Body of pancreas (tissue), 4 donors: ENCODE data around the gene SOHLH2. TPM values are rescaled to one million over a fixed set of nuclear protein-coding genes. Genes with fewer than 3 reads are reported as not detected.

Experiments used
- ATAC-seq: fragments of 150-250 bp; one replicate; pipeline ENCODE4 v1.9.1; 2016
- DNase-seq, 4 donors: peaks; one replicate each; pipeline ENCODE4 v3.0.0-alpha.2; 2019
- H3K27ac ChIP-seq, 4 donors: fragments of 200-600 bp; sonication (generic); 1 replicate in 3 of 4; 2 replicates in 1 of 4; pipeline versions ENCODE4 v1.5.1 to v1.6.1; 2016 to 2019; ENCODE audit warnings: mild to moderate bottlenecking in 1 of 4, mixed read lengths in 1 of 4, moderate library complexity in 1 of 4
- H3K27me3 ChIP-seq, 2 donors: fragments of 200-600 bp; sonication (generic); one replicate each; pipeline ENCODE4 v1.6.0; 2016; ENCODE audit warnings: mild to moderate bottlenecking in 1 of 2
- H3K36me3 ChIP-seq, 2 donors: fragments of 200-600 bp; sonication (generic); replicated peaks in 1 of 2; 2 replicates each; pipeline ENCODE4 v1.5.1; 2016; ENCODE audit warnings: low read depth in 2 of 2; ENCODE audit not compliant: insufficient read depth in 1 of 2
- H3K4me1 ChIP-seq: fragments of 200-600 bp; sonication (generic); one replicate; pipeline ENCODE4 v1.6.0; 2016
- H3K4me3 ChIP-seq, 2 donors: fragments of 200-600 bp; sonication (generic); 1 replicate in 1 of 2; 2 replicates in 1 of 2; pipeline ENCODE4 v1.5.1; 2016 to 2019
- H3K9me3 ChIP-seq, 3 donors: fragments of 200-600 bp; sonication (generic); 1 replicate in 2 of 3; 2 replicates in 1 of 3; pipeline ENCODE4 v1.5.1; 2016
- CTCF ChIP-seq, 7 experiments: fragments of 450-650 bp in 4 of 7; fragments of 200-600 bp in 3 of 7; sonication (generic) in 3 of 7; IDR thresholded peaks; one replicate each; pipeline ENCODE4 v1.5.1; 2016 to 2019; ENCODE audit warnings: antibody characterized with exemption in 7 of 7
- POLR2A ChIP-seq, 3 donors: fragments of 450-650 bp; IDR thresholded peaks; one replicate each; pipeline ENCODE4 v1.6.1; 2016; ENCODE audit warnings: antibody characterized with exemption in 3 of 3, mild to moderate bottlenecking in 2 of 3
- WGBS, 2 donors: methylation state at CpG; one replicate each; pipeline ENCODE4 v1.1.5; 2017; 5-methylcytosine and 5-hydroxymethylcytosine counted together
- intact Hi-C: fragments of 100-400 bp; cut with DNase I; formaldehyde crosslinking; loops from one replicate; pipeline ENCODE4 v1.15.1; 2023
- total RNA-seq, 2 donors: library from RNA; depleted of rRNA; stranded (reverse); fragments of >200 nt; gene quantifications; one replicate each; pipeline ENCODE4 v1.1.0, GENCODE V29; 2016

SOHLH2 gene
- total RNA-seq, 2 donors from 2014 or later, result not detected

- H3K27me3 ChIP-seq, result no peaks in the 10 kb centered on the region
- H3K4me1 ChIP-seq, result no peaks in the 10 kb centered on the region
- no peak for DNase-seq
- TF ChIP-seq CTCF (IDR thresholded peaks at IDR 0.05), result no peak
- TF ChIP-seq POLR2A (IDR thresholded peaks at IDR 0.05), result no peak
- H3K4me3 ChIP-seq, result no peak overlapping the region
- H3K27ac ChIP-seq, result no peak overlapping the region
- H3K9me3 ChIP-seq, result no peaks in the 10 kb centered on the region
- no peaks in the 10 kb centered on the region for H3K36me3 ChIP-seq
- intact Hi-C loops, result no loop called here
- WGBS, 2 donors, result 81 to 88% methylated on average over 1 of the region's 1 CpG
- no peak for ATAC-seq
These were observed 21.1 kb downstream of the SOHLH2 start for GRCh38 chr13:36193151-36193855.

DNA sequence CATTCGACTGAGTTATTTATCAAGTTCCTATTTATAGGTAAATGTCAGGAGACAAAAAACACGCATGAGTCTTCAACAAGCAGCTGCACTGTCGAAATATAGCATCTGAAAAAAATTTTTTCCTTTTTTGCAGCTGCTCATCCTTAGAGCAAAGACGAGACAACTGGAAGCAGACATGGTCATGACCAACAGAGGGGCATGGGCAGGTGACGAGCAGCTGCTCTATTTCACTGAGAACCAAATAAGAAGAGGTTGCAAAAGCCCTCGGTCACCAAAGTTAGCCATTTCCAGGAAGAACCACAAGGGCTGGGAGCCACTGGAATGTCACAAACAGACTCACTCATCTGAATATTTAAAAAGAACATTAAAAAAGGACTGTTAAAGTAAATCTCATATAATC is 22.2 kb downstream of the SOHLH2 start:
- ATAC-seq, result no peak
- H3K4me1 ChIP-seq, result no peaks in the 10 kb centered on the region
- no peaks in the 10 kb centered on the region for H3K9me3 ChIP-seq
- intact Hi-C loops, result no loop called here
- H3K27ac ChIP-seq, result no peak overlapping the region
- no peak for DNase-seq
- TF ChIP-seq POLR2A (IDR thresholded peaks at IDR 0.05), result no peak
- H3K27me3 ChIP-seq, result no peaks in the 10 kb centered on the region
- no peaks in the 10 kb centered on the region for H3K36me3 ChIP-seq
- no peak overlapping the region for H3K4me3 ChIP-seq
- 60 to 62% methylated on average over 6 of the region's 6 CpGs for WGBS, 2 donors

- TF ChIP-seq POLR2A (IDR thresholded peaks at IDR 0.05), result no peak
- TF ChIP-seq CTCF (IDR thresholded peaks at IDR 0.05), result no peak
- Histone ChIP-seq H3K27me3 (no peaks in the 10 kb centered on the region), H3K36me3 (no peaks in the 10 kb centered on the region), H3K4me3 (no peak overlapping the region), H3K9me3 (no peaks in the 10 kb centered on the region), H3K27ac (no peak overlapping the region), H3K4me1 (no peaks in the 10 kb centered on the region)
- intact Hi-C loops, result no loop called here
- WGBS, 2 donors, result 69 to 70% methylated on average over 3 of the region's 3 CpGs
- no peak for ATAC-seq
- no peak for DNase-seq
These were observed 23.6 kb downstream of the SOHLH2 start for GRCh38 chr13:36190771-36191170.

GRCh38 chr13:36188441-36188840 is 25.9 kb downstream of the SOHLH2 start:
- no peak for DNase-seq
- Histone ChIP-seq H3K4me1 (no peaks in the 10 kb centered on the region), H3K4me3 (no peak overlapping the region), H3K27me3 (no peaks in the 10 kb centered on the region), H3K9me3 (no peaks in the 10 kb centered on the region), H3K36me3 (no peaks in the 10 kb centered on the region), H3K27ac (no peak overlapping the region)
- intact Hi-C loops, result no loop called here
- no peak for ATAC-seq
- WGBS, 2 donors, result 71 to 93% methylated on average over 1 of the region's 1 CpG
- no peak for TF ChIP-seq POLR2A (IDR thresholded peaks at IDR 0.05)

DNA sequence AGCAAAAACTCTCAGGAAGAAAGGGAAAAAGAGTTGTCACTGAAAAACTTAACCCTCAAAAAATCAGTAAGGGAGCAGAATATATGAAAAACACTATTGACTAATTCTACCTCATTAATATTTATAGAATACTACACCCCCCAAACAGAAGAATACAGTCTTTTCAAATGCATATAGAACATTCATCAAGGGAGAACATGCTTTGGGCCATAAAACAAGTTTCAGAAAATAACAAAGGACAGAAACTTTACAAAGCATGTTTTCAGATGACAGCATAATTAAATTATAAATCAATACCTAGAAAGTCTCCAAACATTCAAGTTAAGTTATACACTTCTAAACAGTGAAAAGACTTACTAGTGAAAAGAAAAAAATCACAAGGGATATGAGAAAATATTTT is 30.5 kb downstream of the SOHLH2 start:
- no peaks in the 10 kb centered on the region for H3K9me3 ChIP-seq
- TF ChIP-seq CTCF (IDR thresholded peaks at IDR 0.05) (no peak), POLR2A (IDR thresholded peaks at IDR 0.05) (no peak)
- H3K27me3 ChIP-seq, result no peaks in the 10 kb centered on the region
- intact Hi-C loops, result no loop called here
- no peaks in the 10 kb centered on the region for H3K36me3 ChIP-seq
- DNase-seq (no peak), ATAC-seq (no peak)
- H3K27ac ChIP-seq, result no peak overlapping the region
- H3K4me3 ChIP-seq, result no peak overlapping the region
- H3K4me1 ChIP-seq, result no peaks in the 10 kb centered on the region

GRCh38 chr13:36175621-36176020 is 38.7 kb downstream of the SOHLH2 start:
- WGBS, 2 donors, result 61 to 66% methylated on average over 5 of the region's 5 CpGs
- Histone ChIP-seq H3K36me3 (no peaks in the 10 kb centered on the region), H3K4me3 (no peak overlapping the region), H3K9me3 (no peaks in the 10 kb centered on the region), H3K27ac (no peak overlapping the region), H3K27me3 (no peaks in the 10 kb centered on the region), H3K4me1 (no peaks in the 10 kb centered on the region)
- TF ChIP-seq POLR2A (IDR thresholded peaks at IDR 0.05) (no peak), CTCF (IDR thresholded peaks at IDR 0.05) (no peak)
- intact Hi-C loops, result no loop called here
- ATAC-seq (no peak), DNase-seq (no peak)
